Suprapubic skin (tissue), 2 donors: ENCODE data around the gene ILRUN.

Experiments used
- EP300 ChIP-seq: sonication (generic); formaldehyde crosslinking; IDR thresholded peaks from one replicate; pipeline ENCODE4 v1.6.1; 2017; ENCODE audit warnings: antibody characterized with exemption
- POLR2A ChIP-seq, 2 donors: fragments of 450-650 bp; IDR thresholded peaks; one replicate each; pipeline ENCODE4 v1.6.1; 2017; ENCODE audit warnings: antibody characterized with exemption in 2 of 2, mild to moderate bottlenecking in 2 of 2, moderate library complexity in 2 of 2

GRCh38 chr6:34674268-34674639 lies 22.3 kb downstream of the ILRUN start:
- no peak for TF ChIP-seq POLR2A (IDR thresholded peaks at IDR 0.05)
- no peak for TF ChIP-seq EP300
